Endothelial cell (in vitro differentiated cells): ENCODE results near the gene ZNRF3. TPM values are rescaled to one million over a fixed set of nuclear protein-coding genes. Genes with fewer than 3 reads are reported as not detected.

ENCODE experiments used
- DNase-seq: peaks from one replicate; pipeline ENCODE4 v3.0.0; 2021; ENCODE audit warnings: low spot score
- H3K27ac Mint-ChIP-seq: one replicate; pipeline ENCODE4 v1.8.0; 2021; ENCODE audit warnings: mixed read lengths, inconsistent platforms; ENCODE audit not compliant: unreplicated experiment
- H3K27me3 Mint-ChIP-seq: one replicate; pipeline ENCODE4 v1.8.0; 2021; ENCODE audit warnings: mild to moderate bottlenecking, moderate library complexity, mixed read lengths, inconsistent platforms; ENCODE audit not compliant: unreplicated experiment
- H3K36me3 Mint-ChIP-seq: one replicate; pipeline ENCODE4 v1.8.0; 2021; ENCODE audit warnings: mild to moderate bottlenecking, low read depth, mixed read lengths, inconsistent platforms; ENCODE audit not compliant: unreplicated experiment
- H3K4me1 Mint-ChIP-seq: one replicate; pipeline ENCODE4 v1.8.0; 2021; ENCODE audit warnings: mild to moderate bottlenecking, mixed read lengths, inconsistent platforms; ENCODE audit not compliant: unreplicated experiment
- H3K4me3 Mint-ChIP-seq: one replicate; pipeline ENCODE4 v1.8.0; 2021; ENCODE audit warnings: mild to moderate bottlenecking, mixed read lengths, inconsistent platforms; ENCODE audit not compliant: unreplicated experiment
- H3K9me3 Mint-ChIP-seq: one replicate; pipeline ENCODE4 v1.8.0; 2021; ENCODE audit warnings: mixed read lengths, inconsistent platforms; ENCODE audit not compliant: unreplicated experiment
- CTCF ChIP-seq: fragments of 200-600 bp; sonication (generic); IDR thresholded peaks from one replicate; pipeline ENCODE4 v1.5.0; 2021; ENCODE audit warnings: antibody characterized with exemption; ENCODE audit not compliant: unreplicated experiment
- total RNA-seq: library from RNA; stranded (reverse); fragmentation: NEBNext Ultra II Directional; extraction: Animal tissue kit (Norgen Biotek cat#: 25700); gene quantifications from one replicate; pipeline ENCODE4 v1.2.1, GENCODE V29; 2021; ENCODE audit not compliant: unreplicated experiment

Gene ZNRF3
- total RNA-seq, 1 donor from 2014 or later = 3.3 TPM

GRCh38 chr22:29095459-29095858 lies 212.1 kb downstream of the ZNRF3 start:
- TF ChIP-seq CTCF = no peak
- Mint-ChIP-seq H3K36me3 (no peaks in the 10 kb centered on the region), H3K9me3 (no peaks in the 10 kb centered on the region), H3K27me3 (no peaks in the 10 kb centered on the region), H3K4me1 (peaks cover 4% of the 10 kb centered on the region), H3K4me3 (no peak overlapping the region), H3K27ac (no peak overlapping the region)
- no peak for DNase-seq

GRCh38 chr22:29096736-29097669 lies 213.6 kb downstream of the ZNRF3 start:
- TF ChIP-seq CTCF = no peak
- Mint-ChIP-seq H3K27me3 (no peaks in the 10 kb centered on the region), H3K4me1 (no peaks in the 10 kb centered on the region), H3K9me3 (no peaks in the 10 kb centered on the region), H3K36me3 (no peaks in the 10 kb centered on the region), H3K27ac (peak overlapping the region; percentile 3), H3K4me3 (no peak overlapping the region)
- no peak for DNase-seq

GRCh38 chr22:29098296-29098695 lies 214.9 kb downstream of the ZNRF3 start:
- Mint-ChIP-seq H3K27ac (no peak overlapping the region), H3K4me3 (no peak overlapping the region), H3K36me3 (no peaks in the 10 kb centered on the region), H3K27me3 (no peaks in the 10 kb centered on the region), H3K9me3 (no peaks in the 10 kb centered on the region), H3K4me1 (no peaks in the 10 kb centered on the region)
- no peak for DNase-seq
- no peak for TF ChIP-seq CTCF

GRCh38 chr22:29102300-29102699 lies 218.9 kb downstream of the ZNRF3 start:
- TF ChIP-seq CTCF = no peak
- Mint-ChIP-seq H3K27me3 (no peaks in the 10 kb centered on the region), H3K9me3 (no peaks in the 10 kb centered on the region), H3K36me3 (no peaks in the 10 kb centered on the region), H3K27ac (no peak overlapping the region), H3K4me1 (no peaks in the 10 kb centered on the region), H3K4me3 (no peak overlapping the region)
- no peak for DNase-seq

GRCh38 chr22:29103121-29103520 lies 219.7 kb downstream of the ZNRF3 start:
- H3K9me3 Mint-ChIP-seq = no peaks in the 10 kb centered on the region
- H3K27me3 Mint-ChIP-seq = no peaks in the 10 kb centered on the region
- no peak for TF ChIP-seq CTCF
- H3K27ac Mint-ChIP-seq = no peak overlapping the region
- H3K4me1 Mint-ChIP-seq = no peaks in the 10 kb centered on the region
- no peaks in the 10 kb centered on the region for H3K36me3 Mint-ChIP-seq
- no peak for DNase-seq
- H3K4me3 Mint-ChIP-seq = no peak overlapping the region
